Ureter (tissue), 1 donor: Measurements from ENCODE around the gene ASTN2. TPM values are rescaled to one million over a fixed set of nuclear protein-coding genes. Genes with fewer than 3 reads are reported as not detected.

Experiments used
- DNase-seq: peaks from one replicate; pipeline ENCODE4 v3.0.0-alpha.2; 2020; ENCODE audit warnings: low spot score
- total RNA-seq: library from RNA; stranded (reverse); gene quantifications from one replicate; pipeline ENCODE4 v1.2.4, GENCODE V29; 2023
- donor health status: DM: yes; HTN: yes; CAD: no.

ASTN2 gene
- total RNA-seq, 1 donor from 2014 or later = 19.6 TPM

- DNase-seq = no peak
These were observed 111.1 kb downstream of the ASTN2 start for GRCh38 chr9:117303643-117304230.

DNA sequence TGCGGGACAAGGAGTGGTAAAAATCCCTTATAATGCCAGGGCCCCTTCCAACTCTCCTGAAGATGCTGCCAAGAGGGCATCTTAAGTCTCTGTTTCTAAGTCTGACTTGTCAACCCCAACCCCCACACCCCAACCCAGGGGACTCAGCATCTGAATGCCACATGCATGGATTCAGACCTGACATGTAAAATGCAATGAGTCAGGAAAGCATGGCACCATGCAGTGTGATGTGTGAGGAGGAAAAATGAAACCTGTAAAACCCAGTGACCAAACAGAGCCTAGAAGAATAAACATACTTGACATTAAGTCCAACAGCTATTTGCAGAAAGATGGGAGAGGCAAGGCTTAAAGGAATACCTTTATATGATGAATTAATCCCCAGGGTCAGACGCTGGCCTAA is 112.4 kb downstream of the ASTN2 start:
- no peak for DNase-seq

DNA sequence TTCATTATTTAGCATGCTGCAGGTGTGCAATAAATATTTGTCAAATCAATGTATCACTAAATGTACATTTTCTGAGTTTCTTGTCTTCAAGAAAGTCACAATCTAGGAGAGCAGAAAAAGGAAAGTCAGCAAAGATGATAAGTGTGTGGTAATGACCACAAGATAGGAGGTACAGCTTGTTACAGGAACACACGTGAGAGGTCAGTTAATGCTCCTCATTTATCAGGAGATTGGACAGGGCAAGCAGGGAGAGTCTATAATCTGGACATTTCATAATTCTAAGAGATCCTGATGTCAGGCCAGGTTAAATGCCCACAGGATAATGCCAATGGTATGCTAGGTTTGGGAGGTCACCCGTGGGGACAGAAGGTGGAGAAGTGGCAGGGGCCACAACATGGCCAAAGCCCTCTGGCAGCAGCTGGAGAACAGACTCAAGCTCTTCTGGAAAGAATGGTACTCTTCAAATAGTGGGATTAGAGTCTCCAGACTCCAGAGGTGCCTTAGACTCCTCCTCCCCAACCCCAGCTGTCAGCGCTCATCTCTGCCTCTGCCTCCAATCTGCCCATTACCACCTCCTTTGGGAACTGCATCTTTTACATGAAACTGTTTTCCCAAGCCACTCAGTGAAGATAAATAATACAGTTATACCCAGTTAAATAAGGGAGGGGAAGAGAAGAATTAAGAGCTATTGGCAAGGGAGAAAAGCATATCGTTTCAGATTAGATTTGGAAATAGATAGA is 114.3 kb downstream of the ASTN2 start:
- no peak for DNase-seq

DNA sequence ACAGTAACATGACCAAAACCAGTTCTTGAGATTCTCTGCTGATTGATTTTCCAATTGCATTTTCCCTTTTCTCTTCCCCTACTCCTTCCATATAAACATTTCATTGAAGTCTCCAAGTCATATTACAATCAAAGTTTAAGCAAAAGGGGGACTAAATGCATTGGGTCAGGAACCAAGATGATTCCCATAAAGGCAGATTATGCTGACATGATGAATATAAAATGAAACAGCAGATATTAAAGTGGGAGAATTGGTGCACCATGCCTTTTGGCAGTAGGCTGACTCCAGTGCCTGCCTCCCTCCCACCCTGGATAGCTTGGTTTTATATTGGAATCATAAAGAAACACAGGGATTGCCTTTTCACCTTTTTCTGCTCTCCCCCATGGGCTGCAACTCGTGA is 118.4 kb downstream of the ASTN2 start:
- DNase-seq = no peak

DNA sequence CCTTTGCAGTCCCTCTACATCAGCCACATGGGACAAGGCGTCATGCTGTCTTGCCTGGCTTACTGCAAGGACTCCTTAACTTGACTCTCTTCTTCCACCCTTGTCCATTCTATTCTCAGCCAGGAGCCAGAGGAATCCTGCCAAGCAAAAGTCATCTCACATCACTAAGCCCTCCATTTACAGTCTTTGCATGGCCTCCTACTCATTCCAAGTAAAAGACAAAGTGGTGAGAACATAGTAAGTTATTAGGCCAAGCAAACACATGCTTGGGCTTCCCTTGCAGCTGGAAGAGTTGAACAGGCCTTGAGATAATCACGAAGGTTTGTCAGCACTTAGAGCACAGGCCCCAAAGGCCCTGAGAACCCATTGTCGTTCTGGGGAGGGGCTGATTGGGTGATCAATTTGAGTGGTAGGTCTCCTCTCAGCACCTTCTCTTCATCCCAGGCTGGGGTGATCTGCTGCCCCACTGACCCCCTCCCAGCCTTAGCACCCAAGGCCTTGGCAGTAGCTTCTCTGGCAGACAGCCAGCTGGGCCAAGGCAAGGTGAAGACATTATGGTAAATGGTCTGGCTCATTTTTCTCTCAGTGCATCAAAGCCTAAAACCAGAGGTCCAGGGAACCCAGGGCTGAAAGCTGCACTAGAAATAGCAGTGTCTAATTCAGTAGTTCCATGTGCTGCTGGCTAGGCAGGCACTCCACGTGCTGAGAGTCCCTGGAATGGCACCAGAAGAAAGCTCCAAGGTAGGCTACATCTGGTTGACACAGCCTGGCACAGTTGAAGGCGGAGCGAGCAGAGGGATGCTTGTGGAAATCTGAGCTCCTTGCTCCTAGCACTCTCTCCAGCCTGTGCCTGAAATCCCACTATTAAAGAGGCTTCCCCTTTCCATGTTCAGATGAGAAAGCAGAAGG is 121.4 kb downstream of the ASTN2 start:
- DNase-seq = no peak

DNA sequence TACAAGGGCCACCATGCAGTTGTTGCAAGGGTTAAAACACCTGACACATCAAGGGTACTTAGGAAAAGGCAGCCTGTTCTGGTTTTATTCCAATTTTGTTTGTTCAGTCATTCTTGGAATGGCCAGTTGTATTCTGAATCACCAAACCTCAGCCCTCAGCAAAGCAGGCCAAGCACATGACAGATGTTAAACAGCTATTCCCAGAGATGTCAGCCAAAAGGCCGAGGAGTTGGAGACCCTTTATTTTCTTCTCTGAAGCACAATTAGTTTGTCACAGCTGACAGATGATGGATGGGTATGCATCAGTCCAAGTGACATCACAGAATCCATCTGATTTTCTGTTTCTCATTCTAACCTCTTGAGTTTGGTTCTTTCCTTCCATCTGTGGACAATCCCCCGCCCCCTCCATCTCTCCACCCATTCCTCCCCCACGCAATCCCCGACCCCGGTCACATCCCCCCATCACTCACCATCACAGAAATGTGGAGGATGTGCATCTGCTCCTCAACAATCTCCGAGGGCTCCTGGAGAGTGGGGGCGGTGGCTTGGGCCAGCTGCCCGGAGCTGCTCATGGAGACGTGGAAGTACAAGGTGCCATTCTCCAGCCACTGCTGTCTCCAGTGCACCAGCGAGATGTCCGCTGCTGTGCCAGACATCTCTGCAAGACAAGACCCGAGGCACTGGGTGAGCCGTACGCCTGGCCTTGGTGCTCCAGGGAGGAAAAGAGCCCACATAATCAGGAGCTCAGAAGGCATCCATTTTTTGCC is 123.8 kb downstream of the ASTN2 start:
- DNase-seq = no peak

DNA sequence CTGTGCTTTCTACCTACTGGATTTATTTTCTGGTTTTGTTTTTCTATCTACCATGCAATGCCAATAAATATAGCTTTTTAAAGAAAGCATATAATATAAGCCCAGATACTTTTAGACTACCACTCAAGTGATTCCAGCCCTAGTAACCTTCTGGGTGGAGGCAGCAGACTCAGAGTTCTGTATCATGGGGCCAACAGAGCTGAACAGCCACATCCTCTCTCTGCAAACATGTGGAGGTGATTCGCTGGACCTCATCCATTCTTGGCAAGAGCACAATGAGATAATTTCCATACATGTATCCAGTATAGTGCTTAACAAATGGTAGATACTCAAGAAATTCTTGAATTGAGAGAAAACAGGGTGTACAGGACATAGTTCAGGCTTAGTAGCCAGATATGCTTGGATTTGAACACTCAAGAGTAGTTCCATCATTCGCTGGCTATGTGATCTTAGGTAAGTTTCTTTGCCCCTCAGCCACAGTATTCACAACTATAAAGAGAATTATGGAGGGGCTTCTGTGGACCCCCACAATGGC is 124.5 kb downstream of the ASTN2 start:
- no peak for DNase-seq

DNA sequence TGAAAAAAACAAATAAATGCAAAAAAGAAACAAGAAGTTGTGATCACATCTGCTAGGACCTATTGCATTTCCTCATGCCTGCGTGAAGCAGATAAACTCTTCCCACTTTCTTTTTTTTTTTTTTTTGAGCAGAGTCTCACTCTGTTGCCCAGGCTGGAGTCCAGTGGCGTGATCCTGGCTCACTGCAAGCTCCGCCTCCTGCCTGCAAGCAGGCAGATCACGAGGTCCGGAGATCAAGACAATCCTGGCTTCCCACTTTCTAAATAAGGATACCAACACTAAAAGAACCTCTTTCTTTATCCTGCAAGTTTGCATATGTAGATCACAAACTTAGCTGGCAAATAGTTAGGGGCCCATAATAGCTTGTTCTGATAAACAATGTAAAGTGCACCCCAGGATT is 128.6 kb downstream of the ASTN2 start:
- DNase-seq = no peak

DNA sequence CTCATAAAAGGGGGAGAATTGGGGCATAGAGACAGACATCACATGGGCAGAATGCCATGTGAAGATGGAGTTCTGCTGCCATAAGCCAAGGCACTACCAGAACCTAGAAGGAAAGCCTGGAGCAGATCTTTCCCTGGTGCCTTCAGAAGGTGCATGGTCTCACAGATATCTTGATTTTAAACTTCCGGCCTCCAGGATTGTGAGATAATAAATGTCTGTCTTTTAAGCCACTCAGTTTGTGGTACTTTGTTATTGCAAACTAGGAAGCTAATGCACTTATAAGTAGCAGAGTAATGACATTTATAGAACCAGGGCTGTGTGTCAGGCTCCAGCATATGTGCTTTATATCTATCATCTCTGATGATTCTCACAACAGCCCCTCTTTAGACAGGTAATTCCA is 130.4 kb downstream of the ASTN2 start:
- no peak for DNase-seq

GRCh38 chr9:117282541-117282940 is 132.3 kb downstream of the ASTN2 start:
- DNase-seq = no peak

DNA sequence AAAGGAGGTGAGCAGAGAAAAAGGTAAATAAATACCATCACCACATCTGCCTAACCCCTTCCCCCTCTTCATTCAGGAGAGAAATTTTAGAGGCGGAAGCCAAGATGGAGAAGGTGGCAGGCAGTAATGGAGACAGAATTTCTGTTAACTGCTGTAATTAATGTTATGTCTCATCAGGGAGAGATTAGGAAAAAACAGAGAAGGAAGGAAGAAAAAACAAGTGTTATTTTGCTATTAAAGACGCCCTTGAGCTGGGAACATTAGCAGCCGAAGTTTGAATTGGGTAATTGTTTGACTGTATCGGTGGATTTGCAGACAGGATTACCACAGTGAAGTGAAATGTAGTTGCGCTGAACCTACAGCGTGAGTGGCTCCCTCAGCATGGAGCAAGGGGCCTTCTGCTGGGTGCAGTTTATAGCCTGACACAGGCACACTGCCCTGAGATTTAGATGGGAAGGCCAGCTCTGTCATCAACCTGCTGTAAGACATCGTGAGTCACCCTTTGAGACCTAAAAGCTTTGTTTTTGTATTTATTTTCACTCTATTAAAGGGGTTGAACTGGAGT is 136.3 kb downstream of the ASTN2 start:
- no peak for DNase-seq

GRCh38 chr9:117278020-117278419 is 136.8 kb downstream of the ASTN2 start:
- DNase-seq = no peak

DNA sequence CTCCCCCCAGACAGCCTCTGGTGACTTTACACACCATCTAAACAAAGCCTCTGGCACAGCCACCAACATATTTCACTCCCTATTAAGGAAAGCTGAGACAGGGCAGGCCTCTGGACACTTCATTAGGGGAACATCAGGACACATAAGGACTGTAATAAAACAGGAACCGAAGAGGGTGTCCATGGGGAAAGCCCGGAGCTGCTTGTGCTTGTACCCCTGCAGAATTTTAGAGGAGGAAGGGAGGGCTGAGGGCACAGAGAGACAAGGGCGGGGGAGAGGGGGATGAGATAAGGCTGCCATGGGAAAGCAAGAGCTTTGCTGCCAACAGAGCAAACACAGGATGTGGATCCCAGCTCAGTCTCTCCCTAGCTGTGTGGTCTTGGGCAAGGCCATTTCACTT is 138.4 kb downstream of the ASTN2 start:
- no peak for DNase-seq

DNA sequence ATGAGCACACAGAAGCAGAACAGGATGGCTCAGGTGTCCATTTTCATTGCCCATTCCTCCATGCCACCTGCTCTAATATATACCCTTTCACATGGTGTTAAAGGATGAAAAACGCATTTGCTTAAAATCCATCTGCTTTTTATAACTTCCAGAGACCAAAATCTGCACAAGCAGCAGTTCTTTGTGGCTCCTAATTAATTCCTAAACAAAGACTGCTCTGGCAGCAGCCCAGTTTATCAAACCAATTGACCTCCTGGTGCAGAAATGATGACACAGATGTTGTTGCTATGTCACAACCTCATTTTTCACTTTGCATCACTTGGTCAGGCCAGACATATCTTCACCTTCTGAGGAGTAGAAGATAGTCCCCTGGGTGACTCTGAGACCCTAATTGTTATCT is 141.2 kb downstream of the ASTN2 start:
- DNase-seq = no peak

DNA sequence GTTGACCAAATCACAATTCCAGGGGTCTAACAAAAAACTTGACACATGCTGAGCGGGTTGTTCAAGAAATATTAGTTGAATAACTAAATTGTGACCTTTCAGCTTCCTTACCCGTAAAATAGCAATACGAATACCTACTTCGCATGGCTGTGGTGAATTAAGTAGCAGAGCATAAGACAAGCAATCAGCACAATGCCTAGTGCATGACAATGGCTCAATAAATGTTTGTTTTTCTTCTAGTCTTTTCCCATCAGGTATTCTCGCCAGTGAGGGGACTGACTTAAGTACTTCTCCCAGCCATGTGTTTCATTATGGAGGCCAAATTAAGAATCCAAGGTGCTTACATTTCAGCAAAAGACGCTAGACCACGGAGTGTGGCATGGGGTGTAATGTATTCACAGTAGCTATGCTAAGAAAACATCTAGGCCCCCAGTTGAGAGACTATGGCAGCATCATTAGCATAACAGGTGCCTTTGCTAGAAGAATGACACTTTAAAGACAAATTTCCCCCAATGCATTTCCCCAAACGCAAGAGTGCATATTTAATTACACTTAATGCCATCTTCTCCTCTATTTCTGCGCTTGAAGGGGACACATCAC is 145.9 kb downstream of the ASTN2 start:
- no peak for DNase-seq

GRCh38 chr9:117266855-117267497 is 147.9 kb downstream of the ASTN2 start:
- DNase-seq = no peak

DNA sequence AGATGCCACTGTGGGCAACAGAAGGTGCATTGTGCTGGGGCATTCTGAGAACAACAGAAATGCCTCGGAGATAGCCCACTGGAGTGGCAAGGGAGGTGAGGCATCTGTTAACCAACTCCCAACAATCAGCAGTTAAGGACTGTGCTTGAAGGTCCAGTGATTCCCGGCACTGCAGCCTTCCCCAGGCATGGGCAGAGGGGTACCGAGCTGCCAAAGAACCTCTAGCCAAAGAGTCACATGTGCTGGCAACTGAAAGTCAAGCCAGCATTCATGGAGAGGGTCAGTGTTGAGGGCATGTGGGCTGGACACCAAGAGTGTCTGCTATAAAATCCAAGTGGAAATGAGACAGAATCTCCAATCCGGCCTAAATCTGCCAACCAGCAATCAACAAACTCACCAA is 149.6 kb downstream of the ASTN2 start:
- DNase-seq = no peak

GRCh38 chr9:117258184-117258866 is 156.5 kb downstream of the ASTN2 start:
- no peak for DNase-seq

GRCh38 chr9:117253261-117253660 is 161.6 kb downstream of the ASTN2 start:
- DNase-seq = no peak
